SH-SY5Y (cell line): ENCODE measurements around the gene RALGAPA2.

ENCODE experiments used
- GATA2 ChIP-seq: IDR thresholded peaks from 2 replicates; pipeline ENCODE4 v1.6.1; 2011; ENCODE audit warnings: mild to moderate bottlenecking, low read depth, low read length
- GATA3 ChIP-seq: IDR thresholded peaks from 2 replicates; pipeline ENCODE4 v1.6.1; 2011; ENCODE audit warnings: low read depth, mild to moderate bottlenecking, low read length, moderate library complexity

DNA sequence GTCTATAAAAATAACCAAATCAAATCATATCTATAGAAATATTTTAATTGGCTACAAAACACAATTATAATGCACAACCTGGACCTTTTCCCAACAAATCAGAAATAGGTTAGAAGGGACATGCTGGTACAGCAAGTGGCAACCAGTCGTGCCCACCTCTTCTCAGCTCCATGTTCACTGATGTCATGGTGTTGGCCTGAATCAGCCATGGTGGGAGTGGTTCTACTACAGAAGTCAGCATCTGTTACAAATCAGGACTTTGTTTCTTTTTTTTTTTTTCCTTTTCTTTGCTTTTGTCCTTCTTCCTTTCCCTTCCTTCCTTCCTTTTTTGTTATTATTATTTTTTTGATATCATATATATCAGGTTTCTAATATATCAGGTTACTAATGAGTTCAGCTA lies 91.2 kb downstream of the RALGAPA2 start:
- no peak for TF ChIP-seq GATA3
- TF ChIP-seq GATA2, result no peak
